T-helper 1 cell treated with Interleukin-12 subunit alpha and Interleukin-12 subunit beta and Interleukin-4 antibody, amounts not matched to agents 30 ng/mL and 1 ng/mL, for 36 hours (primary cell): Measurements from ENCODE around the gene KIAA1671. TPM values are rescaled to one million over a fixed set of nuclear protein-coding genes. Genes with fewer than 3 reads are reported as not detected.
"Not testable (repeated sequence)": the region's sequence is repeated elsewhere in the genome, so short reads cannot be mapped to it uniquely, and the experiment has no call there.

Source experiments
- intact Hi-C: fragments of 100-400 bp; cut with micrococcal nuclease; formaldehyde crosslinking; loops from one replicate; pipeline ENCODE4 v1.15.1; 2024
- total RNA-seq: library from RNA; stranded (reverse); gene quantifications from 2 replicates; pipeline ENCODE4 v1.2.3, GENCODE V29; 2022

The KIAA1671 gene
- total RNA-seq, 1 donor from 2014 or later: 22.9 TPM

GRCh38 chr22:25208743-25209505 is 256.4 kb downstream of the KIAA1671 start:
- intact Hi-C loops: no loop called here

DNA sequence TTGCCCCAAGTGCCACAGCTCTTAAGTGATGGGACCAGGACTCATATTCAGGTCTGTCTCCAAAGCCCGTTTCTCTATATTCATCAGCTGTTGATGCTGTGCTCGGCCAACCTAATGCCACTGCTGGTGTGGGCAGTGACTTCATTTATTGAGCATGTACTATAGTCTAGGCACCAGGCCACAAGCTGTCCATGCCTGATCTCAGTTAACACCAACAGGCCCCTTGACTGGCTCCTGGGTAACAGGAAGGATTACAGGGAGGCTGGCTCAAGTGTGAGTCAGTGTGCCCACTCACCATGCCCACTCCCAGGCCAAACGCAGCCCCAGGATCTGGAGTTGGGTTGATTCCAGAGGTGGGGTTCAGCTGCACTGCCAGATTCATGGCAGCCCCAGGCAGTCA is 258.3 kb downstream of the KIAA1671 start:
- intact Hi-C loops: no loop called here

GRCh38 chr22:25212337-25212736 is 259.8 kb downstream of the KIAA1671 start:
- intact Hi-C loops: no loop called here

DNA sequence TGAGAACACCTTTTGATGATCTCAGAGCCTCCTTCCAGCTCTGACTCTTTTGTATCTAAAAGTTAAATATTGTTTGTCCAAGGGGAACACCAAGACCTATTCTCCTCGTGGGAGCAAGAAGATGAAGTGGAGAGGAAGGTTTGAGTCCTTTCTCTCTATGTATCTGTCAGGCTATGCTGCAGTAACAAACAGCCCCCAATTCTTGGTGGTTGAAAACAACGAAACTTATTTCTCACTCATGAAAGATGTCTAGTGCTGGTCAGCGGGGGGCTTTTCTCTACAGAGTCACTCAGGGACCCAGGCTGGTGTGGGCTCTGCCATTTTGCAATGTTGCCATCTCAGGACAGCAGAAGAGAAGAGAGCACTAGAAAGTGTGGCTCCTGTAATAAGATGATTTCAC is 260.7 kb downstream of the KIAA1671 start:
- intact Hi-C loops: no loop called here

- intact Hi-C loops: no loop called here
Measured at GRCh38 chr22:25216230-25216629, 263.7 kb downstream of the KIAA1671 start.

DNA sequence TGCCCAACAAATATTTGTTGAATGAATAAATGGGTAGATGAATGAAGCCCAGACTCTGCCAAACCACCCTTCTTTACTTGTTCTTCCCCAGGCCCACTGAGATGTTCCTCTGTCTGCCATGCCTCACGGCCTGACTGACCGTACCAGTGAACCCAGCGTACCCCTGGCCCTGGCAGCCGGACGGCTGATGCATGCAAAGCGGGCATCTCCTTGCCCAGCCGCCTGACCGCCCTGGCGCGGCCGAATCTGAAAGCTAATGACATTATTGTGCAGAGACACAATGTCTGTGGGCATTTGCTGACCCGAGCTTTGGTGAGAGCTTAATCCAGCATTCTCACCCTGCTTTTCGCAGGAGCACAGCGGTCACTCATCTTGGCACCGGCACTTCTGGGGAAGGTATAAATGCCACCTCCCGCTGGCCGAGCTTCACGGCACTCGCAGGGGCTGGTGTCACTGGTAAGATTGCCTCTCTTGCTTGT is 266.7 kb downstream of the KIAA1671 start, which contains the start of gene CRYBB2:
Gene CRYBB2 (plus strand): TSS at position 429 of the 479 bp plus-strand sequence. CDS start 1,791 bp downstream, outside the sequence.
- intact Hi-C loops: no loop called here

GRCh38 chr22:25219948-25220442 is 267.5 kb downstream of the KIAA1671 start:
- intact Hi-C loops: no loop called here

DNA sequence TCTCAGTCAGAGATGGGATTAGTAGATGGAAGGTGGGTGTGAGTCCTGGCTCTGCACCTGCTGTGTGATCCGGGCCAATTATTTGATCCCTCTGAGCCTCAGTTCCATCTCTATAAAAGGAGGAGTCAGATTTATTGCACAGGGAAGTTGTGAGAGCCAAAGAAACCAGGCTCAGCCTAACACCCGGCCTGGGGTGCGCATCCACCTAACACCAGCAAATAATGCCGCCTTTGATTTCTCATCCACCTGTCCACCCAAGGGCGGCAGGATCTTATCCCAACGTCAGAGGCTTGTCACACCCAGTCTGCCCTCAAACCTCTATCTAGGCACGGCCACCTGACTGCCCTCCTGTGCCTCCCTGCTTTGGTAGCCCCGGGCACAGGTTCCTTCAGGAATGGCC is 269.3 kb downstream of the KIAA1671 start:
- intact Hi-C loops: no loop called here

GRCh38 chr22:25223269-25223850 is 270.8 kb downstream of the KIAA1671 start:
- intact Hi-C loops: no loop called here

DNA sequence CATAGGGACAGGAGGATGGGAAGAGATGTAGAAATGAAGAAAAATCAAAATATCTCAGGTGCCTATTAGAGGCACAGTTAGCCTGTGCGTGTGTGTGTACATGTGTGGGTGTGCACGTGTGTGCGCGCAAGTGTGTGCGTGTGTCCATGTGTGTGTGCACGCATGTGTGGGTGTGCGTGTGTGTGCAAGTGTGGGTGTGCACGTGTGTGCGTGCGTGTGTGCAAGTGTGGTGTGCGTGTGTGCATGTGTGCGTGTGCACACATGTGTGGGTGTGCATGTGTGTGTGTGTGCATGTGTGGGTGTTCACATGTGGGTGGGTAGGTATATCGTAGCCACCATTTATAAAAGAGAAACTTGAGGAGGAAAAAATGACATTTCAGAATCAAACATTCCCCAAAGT is 276.3 kb downstream of the KIAA1671 start:
- intact Hi-C loops: no loop called here

DNA sequence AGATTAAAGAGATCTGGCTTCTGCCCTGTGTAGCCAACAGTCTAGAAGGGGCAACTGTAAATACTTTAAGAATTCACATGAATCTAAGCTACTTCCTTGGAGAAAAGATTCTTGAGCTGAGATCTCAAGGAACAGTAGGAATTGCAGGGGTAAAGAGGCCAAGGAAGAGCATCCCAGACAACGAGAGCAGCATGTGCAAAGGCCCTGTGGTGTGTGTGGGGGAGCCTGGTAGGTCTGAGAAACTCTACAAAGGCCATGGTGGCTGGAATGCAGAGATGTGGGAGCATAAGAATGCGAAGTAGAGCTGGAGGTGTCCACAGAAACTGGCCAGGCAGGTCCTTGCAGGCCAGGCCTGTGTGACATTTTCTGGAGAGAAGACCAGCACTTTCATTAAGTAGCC is 278.2 kb downstream of the KIAA1671 start:
- intact Hi-C loops: not testable (repeated sequence)

- intact Hi-C loops: no loop called here
Measured at GRCh38 chr22:25232301-25232700, 279.8 kb downstream of the KIAA1671 start.

DNA sequence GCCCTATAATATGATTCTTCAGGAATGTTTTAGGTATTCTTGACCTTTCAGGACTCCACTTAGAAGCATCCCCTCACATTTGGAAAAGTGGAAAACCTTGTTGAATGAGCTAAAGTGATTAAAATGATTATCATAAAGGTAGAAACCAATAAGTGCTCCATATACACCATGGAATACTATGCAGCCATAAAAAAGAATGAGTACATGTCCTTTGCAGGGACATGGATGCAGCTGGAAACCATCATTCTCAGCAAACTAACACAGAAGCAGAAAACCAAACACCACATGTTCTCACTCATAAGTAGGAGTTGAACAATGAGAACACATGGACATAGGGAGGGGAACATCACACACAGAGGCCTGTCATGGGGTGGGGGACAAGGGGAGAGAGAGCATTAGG is 281.2 kb downstream of the KIAA1671 start:
- intact Hi-C loops: loop anchor here (2.0 kb wide), 1 partner anchor 539 kb away; no protein-coding TSS in a partner anchor

GRCh38 chr22:25235547-25236290 is 283.2 kb downstream of the KIAA1671 start:
- intact Hi-C loops: loop anchor here (2.0 kb wide), 1 partner anchor 537 kb away; no protein-coding TSS in a partner anchor

GRCh38 chr22:25236417-25236816 is 283.9 kb downstream of the KIAA1671 start:
- intact Hi-C loops: no loop called here

GRCh38 chr22:25237503-25237902 is 285.0 kb downstream of the KIAA1671 start:
- intact Hi-C loops: no loop called here

- intact Hi-C loops: not testable (repeated sequence)
Measured at GRCh38 chr22:25238058-25238457, 285.5 kb downstream of the KIAA1671 start.

Other genes starting within 250 kb of the KIAA1671 start
- gene PIWIL3, start 178.0 kb upstream of the KIAA1671 start, total RNA-seq: not detected in 2 replicates
- gene SGSM1, start 146.5 kb upstream of the KIAA1671 start, total RNA-seq: 0.15 and 0.42 TPM in 2 replicates
- not detected in 2 replicates for gene LHFPL7, start 6.0 kb upstream of the KIAA1671 start, total RNA-seq
- 0.61 TPM in 1 of 2 replicates, not detected in the other for gene CRYBB3, start 247.1 kb downstream of the KIAA1671 start, total RNA-seq